WTC11 (cell line): Measurements from ENCODE around the gene OPA1. TPM values are rescaled to one million over a fixed set of nuclear protein-coding genes. Genes with fewer than 3 reads are reported as not detected.

Experiments
- ATAC-seq: fragments of 200-7000 bp; cut with Tn5 transposase; 2 replicates; pipeline ENCODE4 v1.10.0; 2021; ENCODE audit warnings: mild to moderate bottlenecking, moderate library complexity
- CTCF ChIA-PET: fragments of 300-600 bp; sonication (Branson Sonifier 250); formaldehyde crosslinking; loops from one replicate; lab custom pipeline; 2021; ENCODE audit warnings: antibody characterized with exemption; lab: Charles Lee
- POLR2A ChIA-PET: fragments of 350-600 bp; sonication (Branson Sonifier 250); formaldehyde crosslinking; loops from one replicate; lab custom pipeline; 2021; ENCODE audit warnings: antibody characterized with exemption; lab: Charles Lee
- DNase-seq: peaks from one replicate; pipeline ENCODE4 v3.0.0; 2021; ENCODE audit warnings: low spot score
- H3K27ac Mint-ChIP-seq: 2 replicates; pipeline ENCODE4 v1.8.0; 2021; ENCODE audit warnings: mixed read lengths
- H3K27me3 Mint-ChIP-seq: 2 replicates; pipeline ENCODE4 v1.8.0; 2021; ENCODE audit warnings: low read depth, mild to moderate bottlenecking, moderate library complexity, mixed read lengths
- H3K36me3 Mint-ChIP-seq: 2 replicates; pipeline ENCODE4 v1.8.0; 2021; ENCODE audit warnings: mixed read lengths
- H3K4me1 Mint-ChIP-seq: 2 replicates; pipeline ENCODE4 v1.8.0; 2022; ENCODE audit warnings: mixed read lengths
- H3K4me3 Mint-ChIP-seq: 2 replicates; pipeline ENCODE4 v1.8.0; 2021; ENCODE audit warnings: mild to moderate bottlenecking, moderate library complexity, mixed read lengths
- H3K9me3 Mint-ChIP-seq: 2 replicates; pipeline ENCODE4 v1.8.0; 2021; ENCODE audit warnings: mixed read lengths
- ATF3 ChIP-seq: sonication (generic); formaldehyde crosslinking; conservative IDR thresholded peaks from 2 replicates; pipeline ENCODE4 v1.8.1; 2022; ENCODE audit warnings: mild to moderate bottlenecking, missing genetic modification reagents
- HMGA2 ChIP-seq: fragments of 250-450 bp; sonication (Bioruptor Pico); IDR thresholded peaks from 2 replicates; pipeline ENCODE4 v1.4.0; 2021; ENCODE audit warnings: mild to moderate bottlenecking, moderate library complexity
- PRDM15 ChIP-seq: sonication (generic); formaldehyde crosslinking; IDR thresholded peaks from 2 replicates; pipeline ENCODE4 v1.8.0; 2022; ENCODE audit warnings: missing genetic modification reagents
- PRRX2 ChIP-seq: fragments of 250-450 bp; sonication (Bioruptor Pico); IDR thresholded peaks from 2 replicates; pipeline ENCODE4 v1.8.0; 2021; ENCODE audit warnings: mild to moderate bottlenecking
- ZNF396 ChIP-seq: fragments of 250-450 bp; sonication (Bioruptor Pico); IDR thresholded peaks from 2 replicates; pipeline ENCODE4 v1.8.0; 2021; ENCODE audit warnings: mild to moderate bottlenecking, moderate library complexity, borderline replicate concordance
- ZNF532 ChIP-seq: fragments of 250-450 bp; sonication (Bioruptor Pico); IDR thresholded peaks from 2 replicates; pipeline ENCODE4 v1.9.0; 2021; ENCODE audit warnings: mild to moderate bottlenecking, borderline replicate concordance
- ZSCAN18 ChIP-seq: fragments of 250-450 bp; sonication (Bioruptor Pico); IDR thresholded peaks from 2 replicates; pipeline ENCODE4 v2.1.2; 2022; ENCODE audit warnings: mild to moderate bottlenecking, moderate library complexity
- total RNA-seq: library from RNA; stranded (reverse); gene quantifications from 3 replicates; pipeline ENCODE4 v1.2.3, GENCODE V29; 2021
- TF ChIP-seq, protein P1 (sequence below): sonication (generic); formaldehyde crosslinking; IDR thresholded peaks from 2 replicates; pipeline ENCODE4 v1.8.1; 2022; ENCODE audit warnings: missing genetic modification reagents, borderline replicate concordance
- TF ChIP-seq, protein P2 (sequence below): sonication (generic); formaldehyde crosslinking; IDR thresholded peaks from 2 replicates; pipeline ENCODE4 v1.8.0; 2023; ENCODE audit warnings: mild to moderate bottlenecking, missing genetic modification reagents
- TF ChIP-seq, protein P3 (sequence below): sonication (generic); formaldehyde crosslinking; IDR thresholded peaks from 2 replicates; pipeline ENCODE4 v1.8.0; 2022; ENCODE audit warnings: mild to moderate bottlenecking, missing genetic modification reagents
- TF ChIP-seq, protein P4 (sequence below): sonication (generic); formaldehyde crosslinking; IDR thresholded peaks from 2 replicates; pipeline ENCODE4 v1.8.0; 2022; ENCODE audit warnings: mild to moderate bottlenecking, missing genetic modification reagents

The OPA1 gene
- total RNA-seq, 1 experiment from 2014 or later: 84.7 TPM

- TF ChIP-seq, protein P1, sequence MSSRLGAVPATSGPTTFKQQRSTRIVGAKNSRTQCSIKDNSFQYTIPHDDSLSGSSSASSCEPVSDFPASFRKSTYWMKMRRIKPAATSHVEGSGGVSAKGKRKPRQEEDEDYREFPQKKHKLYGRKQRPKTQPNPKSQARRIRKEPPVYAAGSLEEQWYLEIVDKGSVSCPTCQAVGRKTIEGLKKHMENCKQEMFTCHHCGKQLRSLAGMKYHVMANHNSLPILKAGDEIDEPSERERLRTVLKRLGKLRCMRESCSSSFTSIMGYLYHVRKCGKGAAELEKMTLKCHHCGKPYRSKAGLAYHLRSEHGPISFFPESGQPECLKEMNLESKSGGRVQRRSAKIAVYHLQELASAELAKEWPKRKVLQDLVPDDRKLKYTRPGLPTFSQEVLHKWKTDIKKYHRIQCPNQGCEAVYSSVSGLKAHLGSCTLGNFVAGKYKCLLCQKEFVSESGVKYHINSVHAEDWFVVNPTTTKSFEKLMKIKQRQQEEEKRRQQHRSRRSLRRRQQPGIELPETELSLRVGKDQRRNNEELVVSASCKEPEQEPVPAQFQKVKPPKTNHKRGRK: no peak
- no peak for TF ChIP-seq ATF3 (CRISPR knock-in tag)
- TF ChIP-seq ZSCAN18 (CRISPR knock-in tag): no peak
- TF ChIP-seq, all 79 proteins: peak for 0
Observed at GRCh38 chr3:193621127-193621526, 28.1 kb downstream of the OPA1 start (continued).

- ChIA-PET POLR2A (no interaction called here), CTCF (no interaction called here)
- H3K27ac Mint-ChIP-seq: no peak overlapping the region
- H3K9me3 Mint-ChIP-seq: no peaks in the 10 kb centered on the region
- no peak overlapping the region for H3K4me3 Mint-ChIP-seq
- ATAC-seq (no peak), DNase-seq (no peak)
- no peaks in the 10 kb centered on the region for H3K27me3 Mint-ChIP-seq
- peaks cover 14% of the 10 kb centered on the region for H3K36me3 Mint-ChIP-seq
- TF ChIP-seq, protein P2, sequence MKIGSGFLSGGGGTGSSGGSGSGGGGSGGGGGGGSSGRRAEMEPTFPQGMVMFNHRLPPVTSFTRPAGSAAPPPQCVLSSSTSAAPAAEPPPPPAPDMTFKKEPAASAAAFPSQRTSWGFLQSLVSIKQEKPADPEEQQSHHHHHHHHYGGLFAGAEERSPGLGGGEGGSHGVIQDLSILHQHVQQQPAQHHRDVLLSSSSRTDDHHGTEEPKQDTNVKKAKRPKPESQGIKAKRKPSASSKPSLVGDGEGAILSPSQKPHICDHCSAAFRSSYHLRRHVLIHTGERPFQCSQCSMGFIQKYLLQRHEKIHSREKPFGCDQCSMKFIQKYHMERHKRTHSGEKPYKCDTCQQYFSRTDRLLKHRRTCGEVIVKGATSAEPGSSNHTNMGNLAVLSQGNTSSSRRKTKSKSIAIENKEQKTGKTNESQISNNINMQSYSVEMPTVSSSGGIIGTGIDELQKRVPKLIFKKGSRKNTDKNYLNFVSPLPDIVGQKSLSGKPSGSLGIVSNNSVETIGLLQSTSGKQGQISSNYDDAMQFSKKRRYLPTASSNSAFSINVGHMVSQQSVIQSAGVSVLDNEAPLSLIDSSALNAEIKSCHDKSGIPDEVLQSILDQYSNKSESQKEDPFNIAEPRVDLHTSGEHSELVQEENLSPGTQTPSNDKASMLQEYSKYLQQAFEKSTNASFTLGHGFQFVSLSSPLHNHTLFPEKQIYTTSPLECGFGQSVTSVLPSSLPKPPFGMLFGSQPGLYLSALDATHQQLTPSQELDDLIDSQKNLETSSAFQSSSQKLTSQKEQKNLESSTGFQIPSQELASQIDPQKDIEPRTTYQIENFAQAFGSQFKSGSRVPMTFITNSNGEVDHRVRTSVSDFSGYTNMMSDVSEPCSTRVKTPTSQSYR (CRISPR knock-in tag): no peak
- no peak for TF ChIP-seq ZNF532
- TF ChIP-seq PRDM15: no peak
- TF ChIP-seq, protein P3, sequence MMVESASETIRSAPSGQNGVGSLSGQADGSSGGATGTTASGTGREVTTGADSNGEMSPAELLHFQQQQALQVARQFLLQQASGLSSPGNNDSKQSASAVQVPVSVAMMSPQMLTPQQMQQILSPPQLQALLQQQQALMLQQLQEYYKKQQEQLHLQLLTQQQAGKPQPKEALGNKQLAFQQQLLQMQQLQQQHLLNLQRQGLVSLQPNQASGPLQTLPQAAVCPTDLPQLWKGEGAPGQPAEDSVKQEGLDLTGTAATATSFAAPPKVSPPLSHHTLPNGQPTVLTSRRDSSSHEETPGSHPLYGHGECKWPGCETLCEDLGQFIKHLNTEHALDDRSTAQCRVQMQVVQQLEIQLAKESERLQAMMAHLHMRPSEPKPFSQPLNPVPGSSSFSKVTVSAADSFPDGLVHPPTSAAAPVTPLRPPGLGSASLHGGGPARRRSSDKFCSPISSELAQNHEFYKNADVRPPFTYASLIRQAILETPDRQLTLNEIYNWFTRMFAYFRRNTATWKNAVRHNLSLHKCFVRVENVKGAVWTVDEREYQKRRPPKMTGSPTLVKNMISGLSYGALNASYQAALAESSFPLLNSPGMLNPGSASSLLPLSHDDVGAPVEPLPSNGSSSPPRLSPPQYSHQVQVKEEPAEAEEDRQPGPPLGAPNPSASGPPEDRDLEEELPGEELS (CRISPR knock-in tag): no peak
- no peak for TF ChIP-seq PRRX2 (CRISPR knock-in tag)
- no peak for TF ChIP-seq HMGA2 (CRISPR knock-in tag)
- TF ChIP-seq ZNF396 (CRISPR knock-in tag): no peak
- TF ChIP-seq, protein P4, sequence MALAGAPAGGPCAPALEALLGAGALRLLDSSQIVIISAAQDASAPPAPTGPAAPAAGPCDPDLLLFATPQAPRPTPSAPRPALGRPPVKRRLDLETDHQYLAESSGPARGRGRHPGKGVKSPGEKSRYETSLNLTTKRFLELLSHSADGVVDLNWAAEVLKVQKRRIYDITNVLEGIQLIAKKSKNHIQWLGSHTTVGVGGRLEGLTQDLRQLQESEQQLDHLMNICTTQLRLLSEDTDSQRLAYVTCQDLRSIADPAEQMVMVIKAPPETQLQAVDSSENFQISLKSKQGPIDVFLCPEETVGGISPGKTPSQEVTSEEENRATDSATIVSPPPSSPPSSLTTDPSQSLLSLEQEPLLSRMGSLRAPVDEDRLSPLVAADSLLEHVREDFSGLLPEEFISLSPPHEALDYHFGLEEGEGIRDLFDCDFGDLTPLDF (CRISPR knock-in tag): no peak
- peaks cover 21% of the 10 kb centered on the region for H3K4me1 Mint-ChIP-seq
Observed at GRCh38 chr3:193630005-193630404, 37.0 kb downstream of the OPA1 start.
